Effector CD4-positive, alpha-beta T cell (primary cell): ENCODE measurements around the gene ELAC1.

Experiments
- DNase-seq: peaks from one replicate; pipeline ENCODE4 v3.0.0-alpha.2; 2020

ELAC1 gene

DNA sequence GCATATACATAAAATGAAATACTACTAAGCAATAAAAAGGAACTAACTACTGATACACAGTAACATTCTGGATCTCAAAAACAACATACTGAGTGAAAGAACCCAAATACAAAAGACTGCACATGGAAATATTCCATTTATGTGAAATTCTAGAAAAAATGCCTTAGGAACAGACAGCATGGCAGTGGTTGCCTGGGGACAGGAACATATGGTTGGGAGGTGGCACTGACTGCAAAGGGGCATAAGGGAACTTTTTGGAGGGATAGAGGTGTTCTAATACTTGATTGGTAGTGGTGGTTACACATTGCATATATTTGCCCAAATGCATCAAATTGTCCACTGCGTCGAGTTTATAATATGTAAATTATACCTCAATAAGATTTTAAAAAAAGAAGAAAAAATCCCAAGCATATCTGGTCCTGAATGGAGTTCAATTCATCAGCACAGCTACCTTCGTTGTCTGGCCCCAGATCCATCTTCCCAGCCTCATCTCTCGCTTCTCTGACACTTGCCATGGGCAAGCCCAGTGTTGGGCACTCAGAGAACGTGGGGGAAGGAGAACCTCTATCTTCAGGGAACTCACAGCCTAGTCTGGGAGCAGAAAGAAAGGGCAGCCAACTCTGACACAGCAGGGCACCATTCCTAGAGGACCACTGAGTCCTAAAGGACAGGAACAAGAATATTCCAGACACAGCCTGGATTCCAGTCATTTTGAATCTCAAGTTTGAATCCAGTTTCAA lies 53.6 kb downstream of the ELAC1 start:
- DNase-seq = no peak

DNA sequence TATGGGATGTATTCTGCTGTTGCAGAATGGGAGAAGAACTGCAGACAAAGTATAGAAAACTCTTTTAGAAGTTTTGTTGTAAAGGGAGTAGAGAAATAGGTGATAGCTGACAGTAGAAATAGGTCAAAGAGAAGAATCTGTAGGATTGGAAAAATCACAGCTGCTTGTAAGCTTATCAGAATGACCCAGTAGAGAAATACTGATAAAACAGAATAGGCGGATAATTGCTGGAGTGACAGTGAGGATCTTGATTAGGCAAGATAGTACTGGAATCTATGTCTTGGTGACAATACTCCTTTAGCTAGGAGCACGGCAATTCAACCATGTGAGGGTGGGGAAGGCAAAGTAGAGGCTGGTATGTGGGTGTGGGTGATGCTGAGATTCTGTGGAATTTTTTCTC lies 57.7 kb downstream of the ELAC1 start:
- DNase-seq = no peak

GRCh38 chr18:51028201-51028805 lies 60.5 kb downstream of the ELAC1 start:
- DNase-seq = no peak

DNA sequence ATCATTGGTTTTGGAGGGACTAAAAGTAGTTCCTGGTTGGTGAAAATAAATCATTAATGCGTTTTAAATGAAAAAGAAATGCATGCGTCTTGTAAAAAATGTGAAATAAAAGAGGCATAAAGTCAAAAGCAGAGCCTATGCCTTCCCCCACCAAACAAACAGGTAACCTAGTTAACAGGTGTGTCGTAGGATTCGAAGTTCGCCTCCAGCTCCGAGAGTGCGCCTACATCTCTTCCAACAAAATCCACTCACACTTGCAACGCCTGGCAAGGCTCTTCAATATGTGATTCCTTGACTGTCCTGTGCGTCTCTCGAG lies 61.5 kb downstream of the ELAC1 start:
- no peak for DNase-seq

- DNase-seq = peak; percentile 98
Observed at GRCh38 chr18:51029694-51030536, 62.1 kb downstream of the ELAC1 start, which contains the start of gene SMAD4. SMAD4 (plus strand) TSS chr18:51030213; CDS start chr18:51047047, 16,834 bp downstream.

DNA sequence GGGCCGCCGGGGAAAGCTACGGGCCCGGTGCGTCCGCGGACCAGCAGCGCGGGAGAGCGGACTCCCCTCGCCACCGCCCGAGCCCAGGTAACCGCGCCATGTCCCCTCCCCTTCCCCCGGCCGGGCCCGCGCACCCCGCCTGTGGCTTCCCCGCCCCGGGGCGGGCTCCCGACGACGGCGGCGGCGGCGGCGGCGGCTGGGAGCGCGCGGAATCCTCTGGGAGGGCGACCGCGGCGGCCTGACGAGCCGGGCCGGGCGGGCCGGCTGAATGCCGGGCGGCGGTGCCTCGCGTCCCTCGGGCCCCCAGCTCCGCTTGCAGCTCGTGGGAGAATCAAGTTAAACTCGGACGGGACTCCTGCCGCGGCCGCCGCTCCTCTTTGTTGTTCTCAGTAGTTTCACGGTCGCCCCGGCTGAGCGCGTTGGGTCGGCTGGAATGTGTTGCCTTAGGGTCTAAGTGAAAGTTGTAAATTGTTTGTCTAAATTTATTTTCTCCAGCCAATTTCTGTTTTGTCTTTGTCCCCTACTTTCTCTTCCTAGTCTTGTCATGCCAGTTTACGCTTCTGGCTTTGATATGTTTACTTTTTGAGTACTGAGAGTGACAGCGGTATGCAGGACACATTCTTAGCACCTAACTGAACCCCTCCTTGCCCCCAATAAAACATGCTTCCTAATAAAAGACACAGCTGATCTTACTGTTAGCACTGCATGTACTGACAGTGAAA lies 62.9 kb downstream of the ELAC1 start:
- DNase-seq = peak; percentile 64

- no peak for DNase-seq
Observed at GRCh38 chr18:51032193-51032592, 64.4 kb downstream of the ELAC1 start.

DNA sequence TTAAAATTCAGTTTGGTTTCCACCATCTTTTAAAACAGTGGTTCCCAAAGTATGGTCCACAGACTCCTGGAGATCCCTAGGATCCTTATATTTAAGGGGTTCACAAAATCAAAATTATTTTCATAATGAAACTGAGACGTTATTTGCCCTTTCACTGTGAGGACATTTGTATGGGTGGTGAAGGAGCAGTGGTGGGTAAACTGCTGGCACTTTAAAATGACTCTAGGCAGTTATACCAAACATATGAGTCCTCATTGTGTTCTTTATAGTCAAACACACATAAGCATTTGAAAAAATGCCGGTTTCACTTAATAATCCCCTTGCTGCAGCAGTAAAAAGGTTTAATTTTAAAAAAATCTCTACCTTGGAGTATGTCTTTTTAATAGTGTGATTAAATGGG lies 69.4 kb downstream of the ELAC1 start:
- DNase-seq = no peak
